Prostate gland (tissue), 2 donors: ENCODE measurements around the gene MSRB3. TPM values are rescaled to one million over a fixed set of nuclear protein-coding genes. Genes with fewer than 3 reads are reported as not detected.

Experiments
- DNase-seq: peaks from one replicate; pipeline ENCODE4 v3.0.0-alpha.2; 2019; ENCODE audit warnings: low spot score
- H3K27ac ChIP-seq, 2 donors: fragments of 200-600 bp; sonication (generic); 2 replicates each; pipeline ENCODE4 v1.5.1; 2017 to 2019
- H3K27me3 ChIP-seq: fragments of 200-600 bp; sonication (generic); replicated peaks from 2 replicates; pipeline ENCODE4 v1.5.1; 2019; ENCODE audit not compliant: insufficient read depth
- H3K36me3 ChIP-seq, 2 donors: fragments of 200-600 bp; sonication (generic); 1 replicate in 1 of 2; 2 replicates in 1 of 2; pipeline versions ENCODE4 v1.5.1 to v1.8.1; 2017 to 2019
- H3K4me1 ChIP-seq: fragments of 200-600 bp; sonication (generic); replicated peaks from 2 replicates; pipeline ENCODE4 v1.5.1; 2019
- H3K4me3 ChIP-seq, 2 donors: fragments of 200-600 bp; sonication (generic); 2 replicates each; pipeline ENCODE4 v1.5.1; 2017 to 2019
- H3K9me3 ChIP-seq: fragments of 200-600 bp; sonication (generic); 2 replicates; pipeline ENCODE4 v1.5.1; 2017
- CTCF ChIP-seq, 4 experiments: fragments of 200-600 bp in 2 of 4; fragments of 450-650 bp in 2 of 4; sonication (generic) in 2 of 4; IDR thresholded peaks; 1 replicate in 3 of 4; 2 replicates in 1 of 4; pipeline ENCODE4 v1.5.1; 2016 to 2019; ENCODE audit warnings: antibody characterized with exemption in 4 of 4, mild to moderate bottlenecking in 2 of 4, moderate library complexity in 2 of 4
- POLR2A ChIP-seq: fragments of 450-650 bp; IDR thresholded peaks from one replicate; pipeline ENCODE4 v1.6.1; 2016; ENCODE audit warnings: antibody characterized with exemption, mild to moderate bottlenecking
- POLR2AphosphoS5 ChIP-seq: sonication (generic); formaldehyde crosslinking; IDR thresholded peaks from one replicate; pipeline ENCODE4 v1.6.1; 2017; ENCODE audit warnings: antibody characterized with exemption
- WGBS: methylation state at CpG from one replicate; pipeline ENCODE4 v1.1.5; 2018; 5-methylcytosine and 5-hydroxymethylcytosine counted together
- intact Hi-C: fragments of 100-400 bp; cut with DNase I; formaldehyde crosslinking; loops from one replicate; pipeline ENCODE4 v1.14.2; 2022
- total RNA-seq, 2 donors: library from RNA; depleted of rRNA; stranded (reverse); fragments of >200 nt; gene quantifications; one replicate each; pipeline ENCODE4 v1.1.0, GENCODE V29; 2016

The MSRB3 gene
- total RNA-seq, 2 donors from 2014 or later = 32.2 to 42.9 TPM

GRCh38 chr12:65326616-65327015, 48.1 kb downstream of the MSRB3 start:
- intact Hi-C loops = no loop called here
- Histone ChIP-seq H3K4me3 (no peak overlapping the region), H3K9me3 (no peaks in the 10 kb centered on the region), H3K4me1 (no peaks in the 10 kb centered on the region), H3K36me3 (no peaks in the 10 kb centered on the region), H3K27me3 (no peaks in the 10 kb centered on the region), H3K27ac (no peak overlapping the region)
- WGBS = 65% methylated on average over 5 of the region's 5 CpGs
- TF ChIP-seq CTCF (IDR thresholded peaks at IDR 0.05) (no peak), POLR2A (no peak), POLR2AphosphoS5 (no peak)
- no peak for DNase-seq

- Histone ChIP-seq H3K4me1 (no peaks in the 10 kb centered on the region), H3K9me3 (no peaks in the 10 kb centered on the region), H3K36me3 (no peaks in the 10 kb centered on the region), H3K27me3 (no peaks in the 10 kb centered on the region), H3K4me3 (no peak overlapping the region), H3K27ac (no peak overlapping the region)
- no peak for TF ChIP-seq POLR2AphosphoS5
- intact Hi-C loops = no loop called here
- WGBS = 24% methylated on average over 10 of the region's 10 CpGs
- no peak for DNase-seq
These were observed 49.0 kb downstream of the MSRB3 start for GRCh38 chr12:65327207-65328076.

- no peak overlapping the region for H3K27ac ChIP-seq
- H3K27me3 ChIP-seq = no peaks in the 10 kb centered on the region
- H3K9me3 ChIP-seq = no peaks in the 10 kb centered on the region
- DNase-seq = no peak
- 91% methylated on average over 3 of the region's 3 CpGs for WGBS
- TF ChIP-seq POLR2AphosphoS5 = no peak
- TF ChIP-seq CTCF (IDR thresholded peaks at IDR 0.05) = no peak
- TF ChIP-seq POLR2A = no peak
- H3K4me3 ChIP-seq = no peak overlapping the region
- H3K4me1 ChIP-seq = no peaks in the 10 kb centered on the region
- intact Hi-C loops = no loop called here
- no peaks in the 10 kb centered on the region for H3K36me3 ChIP-seq
These were observed 51.2 kb downstream of the MSRB3 start for GRCh38 chr12:65329721-65330120.

GRCh38 chr12:65330331-65330730, 51.8 kb downstream of the MSRB3 start:
- no peaks in the 10 kb centered on the region for H3K4me1 ChIP-seq
- H3K27me3 ChIP-seq = no peaks in the 10 kb centered on the region
- H3K27ac ChIP-seq = no peak overlapping the region
- WGBS = 40% methylated on average over 3 of the region's 3 CpGs
- H3K9me3 ChIP-seq = no peaks in the 10 kb centered on the region
- H3K36me3 ChIP-seq = no peaks in the 10 kb centered on the region
- no peak overlapping the region for H3K4me3 ChIP-seq
- TF ChIP-seq POLR2AphosphoS5 (no peak), CTCF (IDR thresholded peaks at IDR 0.05) (no peak)
- intact Hi-C loops = no loop called here
- no peak for DNase-seq

GRCh38 chr12:65331456-65331855, 53.0 kb downstream of the MSRB3 start:
- no peaks in the 10 kb centered on the region for H3K27me3 ChIP-seq
- no peak overlapping the region for H3K27ac ChIP-seq
- TF ChIP-seq POLR2AphosphoS5 = no peak
- WGBS = 95% methylated on average over 8 of the region's 8 CpGs
- no peaks in the 10 kb centered on the region for H3K9me3 ChIP-seq
- H3K4me3 ChIP-seq = no peak overlapping the region
- H3K4me1 ChIP-seq = no peaks in the 10 kb centered on the region
- no peak for DNase-seq
- intact Hi-C loops = no loop called here
- H3K36me3 ChIP-seq = no peaks in the 10 kb centered on the region

- Histone ChIP-seq H3K36me3 (no peaks in the 10 kb centered on the region), H3K4me3 (no peak overlapping the region), H3K27ac (no peak overlapping the region), H3K4me1 (no peaks in the 10 kb centered on the region), H3K27me3 (no peaks in the 10 kb centered on the region), H3K9me3 (no peaks in the 10 kb centered on the region)
- DNase-seq = no peak
- TF ChIP-seq POLR2AphosphoS5 (no peak), POLR2A (no peak), CTCF (IDR thresholded peaks at IDR 0.05) (no peak)
- intact Hi-C loops = no loop called here
- whole genome bisulfite sequencing = 98% methylated on average over 5 of the region's 5 CpGs
These were observed 55.2 kb downstream of the MSRB3 start for GRCh38 chr12:65333649-65334048.
